ENCODE results near the gene TC2N. TPM values are rescaled to one million over a fixed set of nuclear protein-coding genes. Genes with fewer than 3 reads are reported as not detected.

TC2N gene
- total and polyA plus RNA-seq, 7 donors = 12.1 to 49.2 (median 28.2) TPM

DNA sequence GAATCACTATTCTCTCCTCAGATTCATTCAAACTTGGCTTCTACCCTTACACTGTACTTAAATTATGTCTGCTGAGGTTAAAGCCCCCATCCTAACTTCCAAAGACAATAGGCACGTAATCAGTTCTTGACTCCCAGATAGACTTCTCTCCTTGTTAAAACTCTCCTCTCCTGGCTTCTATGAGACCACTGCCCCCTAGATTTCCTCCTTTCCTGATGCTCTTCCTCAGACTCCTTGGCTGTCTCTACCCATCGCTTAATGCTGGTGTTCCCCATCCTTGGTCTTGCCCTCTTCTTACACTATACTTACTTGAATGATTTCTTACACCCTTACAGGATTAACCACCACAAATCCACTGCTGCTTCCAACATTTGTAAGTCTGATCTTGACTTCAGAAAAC, 32.8 kb downstream of the TC2N start:
- Histone ChIP-seq H3K4me1 (peaks cover 0 to 17% (median 12%) of the 10 kb centered on the region in 4 donors), H3K27me3 (peaks cover 0 to 24% (median 0%) of the 10 kb centered on the region in 3 donors), H3K4me3 (no peak overlapping the region), H3K27ac (no peak overlapping the region), H3K9me3 (no peaks in the 10 kb centered on the region), H3K36me3 (no peaks in the 10 kb centered on the region)
- 87 to 88% methylated on average over 2 of the region's 2 CpGs for WGBS, 2 donors
- TF ChIP-seq, protein P1, sequence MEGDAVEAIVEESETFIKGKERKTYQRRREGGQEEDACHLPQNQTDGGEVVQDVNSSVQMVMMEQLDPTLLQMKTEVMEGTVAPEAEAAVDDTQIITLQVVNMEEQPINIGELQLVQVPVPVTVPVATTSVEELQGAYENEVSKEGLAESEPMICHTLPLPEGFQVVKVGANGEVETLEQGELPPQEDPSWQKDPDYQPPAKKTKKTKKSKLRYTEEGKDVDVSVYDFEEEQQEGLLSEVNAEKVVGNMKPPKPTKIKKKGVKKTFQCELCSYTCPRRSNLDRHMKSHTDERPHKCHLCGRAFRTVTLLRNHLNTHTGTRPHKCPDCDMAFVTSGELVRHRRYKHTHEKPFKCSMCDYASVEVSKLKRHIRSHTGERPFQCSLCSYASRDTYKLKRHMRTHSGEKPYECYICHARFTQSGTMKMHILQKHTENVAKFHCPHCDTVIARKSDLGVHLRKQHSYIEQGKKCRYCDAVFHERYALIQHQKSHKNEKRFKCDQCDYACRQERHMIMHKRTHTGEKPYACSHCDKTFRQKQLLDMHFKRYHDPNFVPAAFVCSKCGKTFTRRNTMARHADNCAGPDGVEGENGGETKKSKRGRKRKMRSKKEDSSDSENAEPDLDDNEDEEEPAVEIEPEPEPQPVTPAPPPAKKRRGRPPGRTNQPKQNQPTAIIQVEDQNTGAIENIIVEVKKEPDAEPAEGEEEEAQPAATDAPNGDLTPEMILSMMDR (IDR thresholded peaks at IDR 0.05) = no peak
- TF ChIP-seq EP300 (IDR thresholded peaks at IDR 0.05) = no peak
- TF ChIP-seq POLR2A (IDR thresholded peaks at IDR 0.05) = no peak
- no peak for TF ChIP-seq POLR2AphosphoS5 (IDR thresholded peaks at IDR 0.05)
- intact Hi-C loops (cut with DNase I) = loop anchor here (10.0 kb wide), 1 partner anchor 70 kb away; no protein-coding TSS in a partner anchor
- DNase-seq = no peak

- TF ChIP-seq POLR2AphosphoS5 (IDR thresholded peaks at IDR 0.05) (no peak), EP300 (IDR thresholded peaks at IDR 0.05) (no peak), POLR2A (IDR thresholded peaks at IDR 0.05) (no peak)
- TF ChIP-seq, protein P1 (IDR thresholded peaks at IDR 0.05) = no peak
- Histone ChIP-seq H3K4me1 (peaks cover 0 to 8% (median 4%) of the 10 kb centered on the region in 4 donors), H3K36me3 (no peaks in the 10 kb centered on the region), H3K27me3 (peaks cover 0 to 10% (median 0%) of the 10 kb centered on the region in 3 donors), H3K9me3 (no peaks in the 10 kb centered on the region), H3K4me3 (no peak overlapping the region), H3K27ac (no peak overlapping the region)
- intact Hi-C loops (cut with DNase I) = loop anchor here (10.0 kb wide), 1 partner anchor 73 kb away; no protein-coding TSS in a partner anchor
- 5 to 36% methylated on average over 1 of the region's 1 CpG for WGBS, 2 donors
- no peak for DNase-seq
These were observed 36.0 kb downstream of the TC2N start for GRCh38 chr14:91831337-91831736.

GRCh38 chr14:91830777-91831176, 36.6 kb downstream of the TC2N start:
- no peaks in the 10 kb centered on the region for H3K36me3 ChIP-seq
- intact Hi-C loops (cut with DNase I) = loop anchor here (10.0 kb wide), 1 partner anchor 74 kb away; no protein-coding TSS in a partner anchor
- TF ChIP-seq, protein P1 (IDR thresholded peaks at IDR 0.05) = no peak
- TF ChIP-seq EP300 (IDR thresholded peaks at IDR 0.05) (no peak), POLR2A (IDR thresholded peaks at IDR 0.05) (no peak), POLR2AphosphoS5 (IDR thresholded peaks at IDR 0.05) (no peak)
- no peaks in the 10 kb centered on the region for H3K9me3 ChIP-seq
- DNase-seq = no peak
- WGBS, 2 donors = 10 to 55% methylated on average over 3 of the region's 3 CpGs
- H3K27me3 ChIP-seq = peaks cover 0 to 5% (median 0%) of the 10 kb centered on the region in 3 donors
- no peak overlapping the region for H3K27ac ChIP-seq
- H3K4me1 ChIP-seq = peaks cover 0 to 2% (median under 1%) of the 10 kb centered on the region in 4 donors
- H3K4me3 ChIP-seq = no peak overlapping the region

- Histone ChIP-seq H3K36me3 (no peaks in the 10 kb centered on the region), H3K4me3 (no peak overlapping the region), H3K9me3 (no peaks in the 10 kb centered on the region), H3K4me1 (no peaks in the 10 kb centered on the region), H3K27ac (no peak overlapping the region), H3K27me3 (no peaks in the 10 kb centered on the region)
- intact Hi-C loops (cut with DNase I) = no loop called here
- no peak for TF ChIP-seq EP300 (IDR thresholded peaks at IDR 0.05)
- no peak for TF ChIP-seq POLR2AphosphoS5 (IDR thresholded peaks at IDR 0.05)
- TF ChIP-seq POLR2A (IDR thresholded peaks at IDR 0.05) = no peak
- 19 to 44% methylated on average over 2 of the region's 2 CpGs for WGBS, 2 donors
- no peak for DNase-seq
These were observed 37.8 kb downstream of the TC2N start for GRCh38 chr14:91829511-91829910.

GRCh38 chr14:91827746-91828145, 39.6 kb downstream of the TC2N start:
- H3K9me3 ChIP-seq = no peaks in the 10 kb centered on the region
- H3K36me3 ChIP-seq = no peaks in the 10 kb centered on the region
- H3K27ac ChIP-seq = no peak overlapping the region
- WGBS, 2 donors = 98 to 99% methylated on average over 1 of the region's 1 CpG
- TF ChIP-seq, protein P1 (IDR thresholded peaks at IDR 0.05) = no peak
- H3K4me3 ChIP-seq = no peak overlapping the region
- no peak for DNase-seq
- intact Hi-C loops (cut with DNase I) = no loop called here
- no peaks in the 10 kb centered on the region for H3K4me1 ChIP-seq
- no peaks in the 10 kb centered on the region for H3K27me3 ChIP-seq

Data from sigmoid colon (tissue), 7 donors.